ENCODE measurements around the gene PNRC1. TPM values are rescaled to one million over a fixed set of nuclear protein-coding genes. Genes with fewer than 3 reads are reported as not detected.

PNRC1 gene
- total and polyA plus RNA-seq, 2 donors from 2014 or later: 72.0 to 232 TPM

DNA sequence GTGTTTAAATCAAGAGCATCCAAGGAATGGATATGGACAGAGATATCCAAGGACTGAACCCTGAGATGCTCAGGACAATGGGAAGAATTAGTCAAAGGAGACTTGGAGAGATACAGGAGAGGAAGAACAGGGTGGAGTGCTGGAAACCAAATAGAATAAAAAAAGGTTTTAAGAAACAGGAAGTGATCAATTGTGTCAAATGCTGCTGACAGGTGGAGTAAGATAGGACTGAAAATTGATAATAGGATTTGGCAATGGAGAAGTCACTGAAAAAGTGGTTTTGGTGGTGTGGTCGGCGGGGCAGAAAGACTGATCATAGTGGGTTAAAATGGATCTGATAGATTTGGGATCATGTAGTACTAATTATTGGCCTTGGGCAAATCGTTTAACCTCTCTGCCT, 37.9 kb upstream of the PNRC1 start:
- FAIRE-seq: no peak
- Histone ChIP-seq H3K27ac (ENCODE audit: low read depth in 2 of 2, low read length in 2 of 2) (no peak overlapping the region), H3K4me1 (ENCODE audit: control insufficient read depth in 2 of 3, insufficient read depth in 2 of 3, low read depth in 1 of 3, low read length in 3 of 3) (no peaks in the 10 kb centered on the region), H3K36me3 (ENCODE audit: control insufficient read depth in 2 of 3, insufficient read depth in 3 of 3, low read length in 3 of 3) (no peaks in the 10 kb centered on the region), H3K27me3 (ENCODE audit: control insufficient read depth, insufficient read depth, low read length) (no peaks in the 10 kb centered on the region), H3K4me3 (ENCODE audit: low read length in 3 of 3) (no peak overlapping the region), H3K9me3 (ENCODE audit: control insufficient read depth in 2 of 3, insufficient read depth in 1 of 3, low read length in 3 of 3) (peaks cover 0 to 5% (median 0%) of the 10 kb centered on the region in 3 donors), H3K9ac (ENCODE audit: low read length in 3 of 3) (no peak overlapping the region)
- TF ChIP-seq CTCF (IDR thresholded peaks at IDR 0.05; ENCODE audit: borderline replicate concordance, extremely low read depth, insufficient read depth): no peak
- no peak for DNase-seq
- intact Hi-C loops (cut with DNase I): no loop called here

DNA sequence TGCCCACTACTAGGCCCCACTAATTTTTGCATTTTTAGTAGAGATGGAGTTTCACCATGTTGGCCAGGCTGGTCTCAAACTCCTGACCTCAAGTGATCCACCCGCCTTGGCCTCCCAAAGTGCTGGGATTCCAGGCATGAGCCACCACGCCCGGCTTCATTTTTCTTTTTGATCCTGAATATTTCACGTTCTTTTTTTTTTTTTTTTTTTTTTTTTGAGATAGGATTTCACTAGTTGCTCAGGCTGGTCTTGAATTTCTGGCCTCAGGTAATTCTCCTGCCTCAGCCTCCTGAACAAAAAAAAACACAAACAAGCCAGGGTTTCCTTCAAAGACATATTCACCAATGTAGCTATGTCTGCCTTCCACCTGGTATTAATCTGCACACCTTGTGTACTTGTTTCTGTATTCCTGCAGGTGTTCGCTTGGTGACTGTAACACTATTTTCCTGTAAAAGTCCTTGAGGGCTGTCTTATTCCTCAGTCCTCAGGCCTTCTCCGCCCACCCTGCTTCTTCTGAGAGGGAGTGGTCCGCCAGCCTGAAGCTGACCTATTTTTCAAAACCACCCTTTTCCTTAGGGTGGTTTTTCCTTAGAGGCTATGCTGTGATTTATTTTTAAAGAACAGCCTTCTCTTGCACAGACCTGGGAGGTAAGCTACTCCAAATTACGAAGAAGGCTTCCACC, 36.1 kb upstream of the PNRC1 start:
- Histone ChIP-seq H3K27me3 (ENCODE audit: control insufficient read depth, insufficient read depth, low read length) (no peaks in the 10 kb centered on the region), H3K4me1 (ENCODE audit: control insufficient read depth in 2 of 3, insufficient read depth in 2 of 3, low read depth in 1 of 3, low read length in 3 of 3) (no peaks in the 10 kb centered on the region), H3K9me3 (ENCODE audit: control insufficient read depth in 2 of 3, insufficient read depth in 1 of 3, low read length in 3 of 3) (no peaks in the 10 kb centered on the region), H3K36me3 (ENCODE audit: control insufficient read depth in 2 of 3, insufficient read depth in 3 of 3, low read length in 3 of 3) (no peaks in the 10 kb centered on the region), H3K4me3 (ENCODE audit: low read length in 3 of 3) (no peak overlapping the region), H3K9ac (ENCODE audit: low read length in 3 of 3) (no peak overlapping the region), H3K27ac (ENCODE audit: low read depth in 2 of 2, low read length in 2 of 2) (no peak overlapping the region)
- intact Hi-C loops (cut with DNase I): no loop called here
- FAIRE-seq (no peak), DNase-seq (no peak)
- no peak for TF ChIP-seq CTCF (IDR thresholded peaks at IDR 0.05; ENCODE audit: borderline replicate concordance, extremely low read depth, insufficient read depth)

DNA sequence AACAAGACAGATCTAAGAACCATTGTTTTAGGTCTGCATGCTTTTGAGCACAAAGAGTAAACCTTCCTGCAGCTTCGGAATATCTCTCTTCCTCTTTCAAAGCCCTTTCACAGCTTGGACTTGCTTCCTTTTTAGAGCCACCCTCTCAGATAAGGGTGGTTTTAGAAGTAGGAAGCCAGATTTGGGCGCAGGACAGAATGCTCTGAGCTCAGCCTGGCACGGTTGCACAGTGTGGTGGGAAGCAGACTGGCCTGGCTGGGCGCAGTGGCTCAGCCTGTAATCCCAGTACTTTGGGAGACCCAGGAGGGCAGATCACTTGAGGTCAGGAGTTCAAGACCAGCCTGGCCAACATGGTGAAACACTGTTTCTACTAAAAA, 35.6 kb upstream of the PNRC1 start:
- intact Hi-C loops (cut with DNase I): no loop called here
- Histone ChIP-seq H3K9me3 (ENCODE audit: control insufficient read depth in 2 of 3, insufficient read depth in 1 of 3, low read length in 3 of 3) (no peaks in the 10 kb centered on the region), H3K27ac (ENCODE audit: low read depth in 2 of 2, low read length in 2 of 2) (no peak overlapping the region), H3K36me3 (ENCODE audit: control insufficient read depth in 2 of 3, insufficient read depth in 3 of 3, low read length in 3 of 3) (no peaks in the 10 kb centered on the region), H3K4me1 (ENCODE audit: control insufficient read depth in 2 of 3, insufficient read depth in 2 of 3, low read depth in 1 of 3, low read length in 3 of 3) (no peaks in the 10 kb centered on the region), H3K9ac (ENCODE audit: low read length in 3 of 3) (no peak overlapping the region), H3K27me3 (ENCODE audit: control insufficient read depth, insufficient read depth, low read length) (no peaks in the 10 kb centered on the region), H3K4me3 (ENCODE audit: low read length in 3 of 3) (no peak overlapping the region)
- TF ChIP-seq CTCF (IDR thresholded peaks at IDR 0.05; ENCODE audit: borderline replicate concordance, extremely low read depth, insufficient read depth): no peak
- FAIRE-seq (no peak), DNase-seq (no peak)

DNA sequence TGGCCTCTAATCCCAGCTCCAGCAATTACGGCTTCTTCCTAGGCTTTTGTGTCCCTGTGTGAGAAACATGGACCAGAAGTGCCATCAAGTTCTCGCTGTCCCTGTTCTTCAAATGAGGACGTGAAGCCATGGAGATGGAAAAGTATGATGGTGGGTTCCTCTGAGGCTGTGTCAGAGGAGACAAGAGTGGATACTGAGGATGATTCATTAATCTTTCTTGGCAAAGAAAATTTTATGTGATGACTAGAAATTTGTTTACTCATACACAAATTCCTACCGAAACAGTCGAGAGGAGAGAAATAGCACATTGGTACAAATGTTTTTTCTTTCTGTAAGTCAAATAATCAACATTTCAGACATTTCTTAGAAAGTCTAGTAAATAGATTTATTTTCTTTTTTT, 35.0 kb upstream of the PNRC1 start:
- DNase-seq: no peak
- Histone ChIP-seq H3K4me1 (ENCODE audit: control insufficient read depth in 2 of 3, insufficient read depth in 2 of 3, low read depth in 1 of 3, low read length in 3 of 3) (no peaks in the 10 kb centered on the region), H3K36me3 (ENCODE audit: control insufficient read depth in 2 of 3, insufficient read depth in 3 of 3, low read length in 3 of 3) (no peaks in the 10 kb centered on the region), H3K27me3 (ENCODE audit: control insufficient read depth, insufficient read depth, low read length) (no peaks in the 10 kb centered on the region), H3K4me3 (ENCODE audit: low read length in 3 of 3) (no peak overlapping the region), H3K27ac (ENCODE audit: low read depth in 2 of 2, low read length in 2 of 2) (no peak overlapping the region), H3K9ac (ENCODE audit: low read length in 3 of 3) (no peak overlapping the region), H3K9me3 (ENCODE audit: control insufficient read depth in 2 of 3, insufficient read depth in 1 of 3, low read length in 3 of 3) (no peaks in the 10 kb centered on the region)
- intact Hi-C loops (cut with DNase I): no loop called here
- FAIRE-seq: no peak
- no peak for TF ChIP-seq CTCF (IDR thresholded peaks at IDR 0.05; ENCODE audit: borderline replicate concordance, extremely low read depth, insufficient read depth)
